K562 (cell line): ENCODE measurements around the gene NR2F1.

Experiments
- ATF3 ChIP-seq, 2 experiments: fragments of 450-650 bp in 1 of 2; sonication (generic) in 1 of 2; formaldehyde crosslinking in 1 of 2; IDR thresholded peaks in 1 of 2; conservative IDR thresholded peaks in 1 of 2; 2 replicates each; pipeline versions ENCODE4 v1.6.1 to v1.8.1; 2016 to 2023; ENCODE audit warnings: mild to moderate bottlenecking in 2 of 2, moderate library complexity in 2 of 2, inconsistent platforms in 1 of 2, missing genetic modification reagents in 1 of 2
- CBX3 ChIP-seq, 2 experiments: IDR thresholded peaks; 1 replicate in 1 of 2; 2 replicates in 1 of 2; pipeline ENCODE4 v1.6.1; 2012; ENCODE audit warnings: inconsistent platforms in 2 of 2, low read length in 2 of 2, borderline replicate concordance in 1 of 2, control low read depth in 1 of 2
- CHAMP1 ChIP-seq: fragments of 450-650 bp; IDR thresholded peaks from 2 replicates; pipeline ENCODE4 v1.6.1; 2016; ENCODE audit warnings: mild to moderate bottlenecking
- EZH2 ChIP-seq: IDR thresholded peaks from 2 replicates; pipeline ENCODE4 v1.6.1; 2012; ENCODE audit warnings: low read depth, mild to moderate bottlenecking, inconsistent platforms, low read length, borderline replicate concordance
- FOXM1 ChIP-seq, 2 experiments: fragments of 450-650 bp in 1 of 2; sonication (generic) in 1 of 2; formaldehyde crosslinking in 1 of 2; IDR thresholded peaks; 2 replicates each; pipeline versions ENCODE4 v1.6.1 to v1.9.0; 2017 to 2022; ENCODE audit warnings: low read depth in 2 of 2, mild to moderate bottlenecking in 2 of 2, missing genetic modification reagents in 1 of 2, moderate library complexity in 1 of 2
- GATA2 ChIP-seq: sonication (generic); formaldehyde crosslinking; IDR thresholded peaks from 2 replicates; pipeline ENCODE4 v1.4.0; 2020; ENCODE audit warnings: mild to moderate bottlenecking, missing genetic modification reagents
- NONO ChIP-seq, 2 experiments: fragments of 200-400 bp in 1 of 2; fragments of 450-650 bp in 1 of 2; formaldehyde crosslinking in 1 of 2; IDR thresholded peaks; 2 replicates each; pipeline ENCODE4 v1.6.1; 2017; ENCODE audit warnings: low read depth in 2 of 2, mild to moderate bottlenecking in 2 of 2, moderate library complexity in 2 of 2, low read length in 1 of 2
- RBFOX2 ChIP-seq: fragments of 200-400 bp; formaldehyde crosslinking; IDR thresholded peaks from 2 replicates; pipeline ENCODE4 v1.6.1; 2017; ENCODE audit warnings: low read depth, mild to moderate bottlenecking, low read length, moderate library complexity
- ZNF778 ChIP-seq: fragments of 450-650 bp; formaldehyde crosslinking; IDR thresholded peaks from 2 replicates; pipeline ENCODE4 v1.4.0; 2020; ENCODE audit warnings: mild to moderate bottlenecking, moderate library complexity
- TF ChIP-seq, protein P1 (sequence below), 2 experiments: fragments of 450-650 bp; formaldehyde crosslinking in 1 of 2; IDR thresholded peaks; 2 replicates each; pipeline versions ENCODE4 v1.4.0 to v1.6.1; 2014 to 2020; ENCODE audit warnings: mild to moderate bottlenecking in 2 of 2, borderline replicate concordance in 1 of 2, low read depth in 1 of 2

- TF ChIP-seq GATA2 (CRISPR knock-in tag) (no peak), EZH2 (no peak), ZNF778 (CRISPR knock-in tag) (no peak), CBX3 (IDR thresholded peaks at IDR 0.05; ENCODE audit: borderline replicate concordance in 1 of 2, low read length in 2 of 2) (no peak), CHAMP1 (no peak), ATF3 (IDR thresholded peaks at IDR 0.05) (no peak), ATF3 (CRISPR knock-in tag; conservative IDR thresholded peaks at IDR 0.05) (no peak), NONO (IDR thresholded peaks at IDR 0.05; ENCODE audit: low read depth in 2 of 2, low read length in 1 of 2) (no peak), FOXM1 (IDR thresholded peaks at IDR 0.05; ENCODE audit: low read depth) (no peak), FOXM1 (CRISPR knock-in tag; IDR thresholded peaks at IDR 0.05; ENCODE audit: low read depth) (no peak), RBFOX2 (no peak)
- TF ChIP-seq, protein P1, sequence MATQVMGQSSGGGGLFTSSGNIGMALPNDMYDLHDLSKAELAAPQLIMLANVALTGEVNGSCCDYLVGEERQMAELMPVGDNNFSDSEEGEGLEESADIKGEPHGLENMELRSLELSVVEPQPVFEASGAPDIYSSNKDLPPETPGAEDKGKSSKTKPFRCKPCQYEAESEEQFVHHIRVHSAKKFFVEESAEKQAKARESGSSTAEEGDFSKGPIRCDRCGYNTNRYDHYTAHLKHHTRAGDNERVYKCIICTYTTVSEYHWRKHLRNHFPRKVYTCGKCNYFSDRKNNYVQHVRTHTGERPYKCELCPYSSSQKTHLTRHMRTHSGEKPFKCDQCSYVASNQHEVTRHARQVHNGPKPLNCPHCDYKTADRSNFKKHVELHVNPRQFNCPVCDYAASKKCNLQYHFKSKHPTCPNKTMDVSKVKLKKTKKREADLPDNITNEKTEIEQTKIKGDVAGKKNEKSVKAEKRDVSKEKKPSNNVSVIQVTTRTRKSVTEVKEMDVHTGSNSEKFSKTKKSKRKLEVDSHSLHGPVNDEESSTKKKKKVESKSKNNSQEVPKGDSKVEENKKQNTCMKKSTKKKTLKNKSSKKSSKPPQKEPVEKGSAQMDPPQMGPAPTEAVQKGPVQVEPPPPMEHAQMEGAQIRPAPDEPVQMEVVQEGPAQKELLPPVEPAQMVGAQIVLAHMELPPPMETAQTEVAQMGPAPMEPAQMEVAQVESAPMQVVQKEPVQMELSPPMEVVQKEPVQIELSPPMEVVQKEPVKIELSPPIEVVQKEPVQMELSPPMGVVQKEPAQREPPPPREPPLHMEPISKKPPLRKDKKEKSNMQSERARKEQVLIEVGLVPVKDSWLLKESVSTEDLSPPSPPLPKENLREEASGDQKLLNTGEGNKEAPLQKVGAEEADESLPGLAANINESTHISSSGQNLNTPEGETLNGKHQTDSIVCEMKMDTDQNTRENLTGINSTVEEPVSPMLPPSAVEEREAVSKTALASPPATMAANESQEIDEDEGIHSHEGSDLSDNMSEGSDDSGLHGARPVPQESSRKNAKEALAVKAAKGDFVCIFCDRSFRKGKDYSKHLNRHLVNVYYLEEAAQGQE (IDR thresholded peaks at IDR 0.05; ENCODE audit: borderline replicate concordance), result no peak
- TF ChIP-seq, protein P1 (CRISPR knock-in tag; IDR thresholded peaks at IDR 0.05; ENCODE audit: low read depth), result no peak
Measured at GRCh38 chr5:93601802-93602155, 18.8 kb downstream of the NR2F1 start.
